DMS153 treated with DMSO at 0.1 percent for 48 hours (cell line): ENCODE data around the gene ANKRD7.
"Not testable (repeated sequence)": the region's sequence is repeated elsewhere in the genome, so short reads cannot be mapped to it uniquely, and the experiment has no call there.

Experiments
- DNase-seq: peaks from one replicate; lab custom pipeline; 2025; ENCODE audit not compliant: unreplicated experiment; lab: John Stamatoyannopoulos, UW

ANKRD7 gene

DNA sequence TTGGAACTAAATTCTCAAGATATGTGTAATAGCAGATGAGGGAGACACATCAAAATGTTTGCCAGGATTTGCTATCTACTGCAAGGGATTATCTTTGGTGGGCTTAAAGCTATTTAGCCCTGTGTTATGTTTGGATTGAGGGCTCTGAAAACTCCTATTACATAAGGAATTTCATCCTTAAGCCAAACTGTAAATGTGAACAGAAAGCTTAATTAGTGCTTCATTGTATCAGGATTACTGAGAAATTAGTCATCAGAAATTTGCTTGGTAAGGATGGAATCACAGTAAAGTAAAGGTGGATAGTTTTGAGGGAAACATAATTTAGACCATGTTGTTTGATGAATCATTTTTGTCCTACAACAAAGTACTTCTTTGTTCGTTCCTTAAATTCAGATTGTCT lies 8.3 kb downstream of the ANKRD7 start:
- no peak for DNase-seq

DNA sequence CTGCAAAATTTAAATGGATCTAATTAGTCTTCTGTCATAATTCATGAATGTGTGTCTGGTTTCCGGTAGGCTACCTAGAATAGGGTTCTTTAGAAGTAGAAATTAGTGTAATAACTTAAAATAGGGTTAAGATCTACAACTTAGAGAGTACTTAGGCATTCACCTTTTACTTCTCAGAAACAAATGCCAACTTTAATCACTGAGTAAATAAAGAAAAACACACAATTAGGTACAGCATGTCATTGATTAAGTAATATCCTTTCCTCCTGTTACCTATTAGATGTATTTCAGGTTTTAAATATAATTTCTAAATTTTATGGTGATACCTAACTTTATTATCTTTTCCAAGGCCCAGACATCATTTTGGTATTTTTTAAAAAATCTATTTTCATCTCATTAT lies 9.3 kb downstream of the ANKRD7 start:
- no peak for DNase-seq

GRCh38 chr7:118239014-118239413 lies 14.5 kb downstream of the ANKRD7 start:
- DNase-seq: no peak

GRCh38 chr7:118240320-118240719 lies 15.8 kb downstream of the ANKRD7 start:
- not testable (repeated sequence) for DNase-seq

DNA sequence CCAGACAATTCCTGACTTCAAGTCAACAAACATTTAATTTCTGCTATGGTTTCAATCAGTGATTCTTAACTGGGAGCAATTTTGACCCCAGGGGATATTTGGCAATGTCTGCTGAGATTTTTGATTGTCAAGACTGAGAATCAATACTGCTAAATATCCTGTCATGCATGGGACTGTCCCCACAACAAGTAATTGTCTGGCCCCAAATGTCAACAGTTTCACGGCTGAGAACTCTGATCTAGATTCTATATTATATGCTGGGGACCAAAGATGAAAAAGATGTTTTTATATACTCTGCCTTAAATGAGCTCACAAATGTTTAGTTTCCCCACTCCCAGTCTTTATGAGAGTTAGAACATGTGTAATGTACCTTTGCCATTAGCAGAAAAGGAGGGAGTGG lies 19.2 kb downstream of the ANKRD7 start:
- no peak for DNase-seq

GRCh38 chr7:118245267-118246040 lies 20.9 kb downstream of the ANKRD7 start:
- DNase-seq: no peak

GRCh38 chr7:118250860-118251494 lies 26.5 kb downstream of the ANKRD7 start:
- DNase-seq: no peak

GRCh38 chr7:118252087-118252486 lies 27.6 kb downstream of the ANKRD7 start:
- no peak for DNase-seq

DNA sequence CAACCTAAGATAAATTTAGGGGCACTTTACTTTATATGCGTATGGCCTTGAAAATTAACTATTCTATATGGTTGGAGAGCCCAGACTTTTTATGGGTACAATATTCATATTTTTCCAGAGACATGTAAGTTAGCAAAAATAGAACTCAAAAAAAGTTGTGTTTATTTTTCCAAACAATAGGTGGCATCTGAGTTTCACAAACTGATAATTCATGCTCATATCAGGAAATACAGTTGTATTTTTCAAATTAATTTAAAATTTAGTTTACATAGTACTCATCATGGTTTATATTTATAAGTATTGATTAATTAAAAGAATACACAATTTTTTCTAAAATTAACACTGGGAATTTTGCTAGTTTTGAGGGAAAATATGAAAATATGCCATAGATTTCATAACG lies 34.6 kb downstream of the ANKRD7 start:
- no peak for DNase-seq

DNA sequence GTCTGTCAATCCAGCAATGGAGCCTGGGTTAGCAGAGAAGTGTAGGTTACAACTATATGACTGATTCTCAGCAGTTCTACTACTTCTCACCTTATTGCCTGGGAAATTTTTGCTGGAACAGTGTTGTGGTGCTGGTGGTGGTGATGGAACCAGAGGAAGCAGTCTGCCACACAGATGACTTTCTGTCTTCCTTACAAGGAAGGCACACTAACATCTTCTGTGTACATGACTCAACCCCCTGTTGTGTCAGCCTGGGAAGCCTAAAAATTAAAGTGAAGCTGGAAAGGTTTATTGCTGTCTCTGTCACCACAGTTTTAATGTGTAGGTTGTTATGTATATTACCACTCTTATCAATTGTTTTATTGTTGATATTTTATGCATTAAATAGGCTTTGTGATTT lies 40.3 kb downstream of the ANKRD7 start:
- DNase-seq: no peak

- DNase-seq: peak; percentile 30
These were observed 56.0 kb downstream of the ANKRD7 start for GRCh38 chr7:118280319-118281012.

DNA sequence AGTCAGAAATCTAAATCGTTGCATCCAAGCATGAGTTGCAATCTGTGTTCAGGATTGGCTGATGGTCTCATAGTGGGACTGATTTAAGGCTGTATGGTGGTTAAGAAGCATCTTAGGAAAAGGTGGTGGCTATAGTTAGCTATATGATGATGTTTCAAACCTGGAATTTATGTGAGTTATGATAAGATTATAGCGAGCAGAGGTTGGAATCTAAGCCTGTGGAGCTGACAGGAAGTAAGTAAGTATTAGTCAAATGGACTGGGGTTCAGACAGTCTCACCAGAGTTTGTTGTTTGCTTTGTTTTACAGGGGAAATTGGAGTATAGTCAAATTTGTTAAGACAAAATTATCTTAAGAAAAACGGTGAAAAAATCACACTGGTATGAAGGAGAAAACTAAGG lies 56.7 kb downstream of the ANKRD7 start:
- DNase-seq: no peak

- DNase-seq: no peak
These were observed 60.9 kb downstream of the ANKRD7 start for GRCh38 chr7:118285358-118285757.

GRCh38 chr7:118286131-118286530 lies 61.6 kb downstream of the ANKRD7 start:
- no peak for DNase-seq

GRCh38 chr7:118288098-118288497 lies 63.6 kb downstream of the ANKRD7 start:
- DNase-seq: no peak

DNA sequence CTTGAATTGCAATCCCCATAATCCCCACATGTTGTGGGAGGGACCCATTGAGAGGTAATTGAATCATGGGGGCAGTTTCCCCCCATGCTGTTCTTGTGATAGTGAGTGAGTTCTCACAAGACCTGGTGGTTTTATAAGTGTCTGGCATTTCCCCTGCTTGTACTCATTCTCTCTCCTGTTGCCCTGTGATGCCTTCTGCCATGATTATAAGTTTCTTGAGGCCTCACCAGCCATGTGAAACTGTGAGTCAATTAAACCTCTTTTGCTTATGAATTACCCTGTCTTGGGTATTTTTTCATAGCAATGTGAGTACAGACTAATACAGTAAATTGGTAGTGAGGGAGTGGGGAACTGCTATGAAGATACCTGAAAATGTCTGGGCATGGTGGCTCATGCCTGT lies 65.0 kb downstream of the ANKRD7 start:
- no peak for DNase-seq
